ENCODE data around the gene EMP3.
"Not testable (repeated sequence)": the region's sequence is repeated elsewhere in the genome, so short reads cannot be mapped to it uniquely, and the experiment has no call there.

The EMP3 gene

DNA sequence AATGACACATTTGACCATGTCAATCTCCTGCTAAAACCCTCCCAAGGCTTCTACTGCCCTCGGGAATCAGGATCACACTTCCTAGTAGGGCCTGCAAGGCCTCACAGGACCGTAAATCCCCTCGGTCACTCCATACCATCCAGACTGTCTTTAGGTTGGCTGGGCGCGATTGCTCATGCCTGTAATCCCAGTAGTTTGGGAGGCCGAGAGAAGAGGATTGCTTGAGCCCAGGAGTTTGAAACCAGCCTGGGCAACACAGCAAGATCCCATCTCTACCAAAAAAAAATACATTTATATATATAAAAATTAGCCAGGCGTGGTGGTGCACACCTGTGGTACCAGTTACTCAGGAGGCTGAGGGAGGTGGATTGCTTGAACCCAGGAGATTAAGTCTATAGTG is 23.4 kb downstream of the EMP3 start:
- no peak for DNase-seq

DNA sequence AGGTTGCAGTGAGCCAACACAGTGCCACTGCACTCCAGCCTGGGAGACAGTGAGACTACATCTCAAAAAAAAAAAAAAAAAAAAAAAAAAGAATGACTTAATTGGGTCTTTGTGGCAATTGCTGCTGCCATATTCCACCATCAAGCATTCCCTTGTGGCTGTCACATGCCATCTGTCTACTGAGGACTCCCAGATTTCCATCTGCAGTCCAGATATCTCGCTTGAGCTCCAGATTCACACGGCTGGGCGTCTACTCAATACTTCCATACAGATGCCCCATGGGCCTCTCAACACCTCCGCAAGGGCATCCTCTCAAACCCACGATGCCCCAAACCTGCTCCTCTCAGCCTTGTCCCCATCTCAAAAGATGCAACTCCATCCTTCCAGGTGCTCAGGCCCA is 25.5 kb downstream of the EMP3 start:
- no peak for DNase-seq

- peak; percentile 69 for DNase-seq
Observed at GRCh38 chr19:48351341-48351752, 26.0 kb downstream of the EMP3 start.

DNA sequence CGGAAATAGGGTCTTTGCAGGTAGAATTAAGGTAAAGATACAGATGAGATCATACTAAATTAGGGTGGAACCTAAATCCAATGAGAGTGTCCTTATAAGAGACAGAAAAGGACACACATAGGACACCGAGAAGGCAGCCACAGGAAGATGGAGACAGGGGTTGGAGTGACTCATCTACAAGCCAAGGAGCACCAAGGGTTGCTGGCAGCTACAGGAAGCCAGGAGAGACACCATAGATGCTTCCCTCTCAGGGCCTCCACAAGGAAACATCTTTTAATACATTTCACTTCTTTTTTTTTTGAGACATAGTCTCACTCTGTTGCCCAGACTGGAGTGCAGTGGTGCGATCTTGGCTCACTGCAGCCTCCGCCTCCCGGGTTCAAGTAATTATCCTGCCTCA is 28.3 kb downstream of the EMP3 start:
- DNase-seq, result no peak

DNA sequence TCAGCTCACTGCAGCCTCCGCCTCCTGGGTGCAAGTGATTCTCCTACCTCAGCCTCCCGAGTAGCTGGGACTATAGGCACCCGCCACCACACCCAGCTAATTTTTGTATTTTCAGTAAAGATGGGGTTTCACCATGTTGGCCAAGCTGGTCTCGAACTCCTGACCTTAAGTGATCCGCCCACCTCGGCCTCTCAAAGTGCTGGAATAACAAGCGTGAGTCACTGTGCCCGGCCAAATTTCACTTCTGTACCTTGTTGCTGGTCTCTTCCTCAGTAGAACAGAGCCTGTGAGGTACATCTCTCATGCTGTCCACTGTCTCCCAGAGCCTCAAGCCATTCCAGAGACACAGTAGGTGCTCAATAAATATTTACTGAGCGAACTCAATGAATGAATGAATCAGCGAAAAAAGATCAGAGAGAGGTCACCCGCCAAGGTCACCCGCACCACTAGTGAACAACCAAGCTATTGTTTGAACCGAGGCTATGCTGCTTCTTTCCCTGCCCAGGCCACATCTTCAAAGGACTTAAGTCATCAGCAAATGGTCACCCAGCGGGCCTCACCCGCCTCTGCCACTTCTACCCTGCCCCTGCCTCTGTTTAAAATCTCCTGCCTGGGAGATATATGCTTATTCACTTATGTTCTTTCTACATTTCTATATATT is 29.1 kb downstream of the EMP3 start:
- DNase-seq, result no peak

DNA sequence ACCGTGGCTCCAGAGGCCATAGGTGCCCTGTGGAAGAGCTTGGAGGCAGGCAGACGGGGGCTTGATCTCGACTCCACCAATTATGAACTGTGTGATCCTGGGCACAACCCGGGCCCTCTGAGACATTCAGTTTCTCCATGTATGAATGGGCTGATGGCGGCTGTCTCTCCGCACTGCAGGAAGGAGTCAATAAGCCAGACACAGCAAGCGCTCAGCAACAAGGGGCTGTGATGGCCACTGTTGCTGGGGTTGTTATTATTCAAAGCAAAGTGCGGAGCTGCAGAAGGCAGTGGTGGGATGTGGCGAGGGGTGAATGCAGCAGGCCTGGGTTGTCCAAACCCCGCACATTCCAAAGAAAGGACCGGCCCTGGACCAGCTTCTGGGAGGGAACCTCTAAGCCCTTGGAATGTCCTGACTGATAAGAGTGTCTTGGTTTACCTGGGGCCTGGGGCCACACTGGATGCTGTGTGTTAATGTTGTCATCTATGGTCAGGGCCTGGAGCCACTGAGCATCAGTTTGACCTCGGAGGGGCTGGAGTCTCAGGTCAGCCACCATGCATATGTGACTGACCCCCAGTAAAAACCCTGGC is 30.1 kb downstream of the EMP3 start:
- no peak for DNase-seq

- no peak for DNase-seq
Observed at GRCh38 chr19:48359123-48359522, 33.8 kb downstream of the EMP3 start.

- DNase-seq, result no peak
Observed at GRCh38 chr19:48361912-48362311, 36.6 kb downstream of the EMP3 start.

DNA sequence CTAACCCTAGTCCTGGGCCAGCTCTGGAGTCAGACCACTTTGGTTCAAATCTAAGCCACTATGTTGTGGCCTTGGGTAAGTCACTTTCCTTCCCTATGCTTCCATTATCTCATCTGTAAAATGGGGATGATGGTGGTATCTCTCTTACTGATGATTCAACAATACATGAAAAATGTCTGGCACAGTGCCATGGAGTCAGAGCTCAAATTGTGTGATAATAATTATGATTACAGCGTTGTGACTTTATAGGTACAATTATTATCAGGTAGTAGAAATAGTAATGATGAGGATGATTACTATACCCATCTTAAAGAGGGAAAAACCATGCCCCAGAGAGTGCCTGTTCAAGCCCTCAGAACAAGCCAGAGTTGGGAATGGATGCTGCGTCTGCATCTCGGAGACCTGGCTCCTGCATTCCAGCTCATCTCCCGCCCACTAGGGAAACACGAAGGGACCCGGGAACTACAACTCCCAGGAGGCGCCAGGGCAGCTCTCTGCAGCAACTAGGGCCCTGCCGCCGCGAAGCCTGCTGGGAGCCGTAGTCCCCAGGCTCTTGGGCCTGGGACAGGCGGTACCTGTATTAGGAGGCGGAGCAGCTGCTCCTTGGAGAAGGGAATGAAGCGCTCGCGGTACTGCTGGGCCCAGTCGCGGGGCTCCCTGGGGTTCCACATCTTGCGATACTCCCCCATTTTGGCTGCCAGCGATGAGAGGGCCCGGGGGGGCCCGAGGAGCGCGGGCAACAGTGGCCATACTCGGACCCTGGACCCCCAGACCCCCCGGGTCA is 37.6 kb downstream of the EMP3 start:
- peak; percentile 96 for DNase-seq

DNA sequence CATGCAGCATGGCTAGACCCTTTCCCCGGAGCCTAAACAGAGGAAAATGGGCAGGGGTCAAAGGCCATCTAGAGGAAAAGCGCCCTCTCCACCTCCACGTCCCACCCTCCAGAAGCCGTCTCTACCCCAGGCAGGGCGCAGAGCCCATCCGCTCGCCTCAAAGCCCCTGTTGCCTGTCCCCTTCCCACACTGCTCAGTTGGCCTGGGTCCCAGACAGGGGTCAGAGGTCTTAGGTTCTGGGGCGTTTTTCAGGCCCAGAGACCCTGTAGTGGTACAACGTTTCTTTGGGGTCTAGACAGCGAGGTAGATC is 38.1 kb downstream of the EMP3 start:
- DNase-seq, result no peak

- peak; percentile 100 for DNase-seq
Observed at GRCh38 chr19:48363810-48364597, 38.7 kb downstream of the EMP3 start, which contains the start of the genes SYNGR4 and TMEM143. Gene SYNGR4, plus strand, starts transcription at chr19:48364367. Its CDS starts 1,476 bp downstream, at chr19:48365843. Gene TMEM143, minus strand, starts transcription at chr19:48363940. Its CDS starts 20 bp downstream, at chr19:48363920.

GRCh38 chr19:48364598-48365348 is 39.4 kb downstream of the EMP3 start:
- DNase-seq, result no peak

- no peak for DNase-seq
Observed at GRCh38 chr19:48365602-48366001, 40.2 kb downstream of the EMP3 start.

DNA sequence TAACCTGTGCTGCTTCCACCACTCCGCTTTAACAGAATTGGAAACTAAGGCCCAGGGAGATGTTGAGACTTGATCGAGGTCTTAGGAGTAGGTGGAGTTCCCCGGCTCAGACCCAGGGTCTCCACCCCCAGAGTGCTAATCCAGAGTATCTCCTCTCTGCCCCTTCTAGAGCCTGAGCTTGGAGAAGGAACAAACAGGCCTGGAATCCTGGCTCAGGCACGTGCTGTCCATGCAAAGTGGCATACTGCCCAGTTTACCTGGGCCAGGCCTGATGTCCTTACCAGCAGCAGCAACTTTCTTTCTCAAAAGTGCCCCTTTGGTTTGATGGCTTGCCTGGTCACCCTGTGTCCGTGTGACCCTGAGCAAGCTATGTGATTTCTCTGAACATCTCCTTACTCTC is 42.5 kb downstream of the EMP3 start:
- no peak for DNase-seq

DNA sequence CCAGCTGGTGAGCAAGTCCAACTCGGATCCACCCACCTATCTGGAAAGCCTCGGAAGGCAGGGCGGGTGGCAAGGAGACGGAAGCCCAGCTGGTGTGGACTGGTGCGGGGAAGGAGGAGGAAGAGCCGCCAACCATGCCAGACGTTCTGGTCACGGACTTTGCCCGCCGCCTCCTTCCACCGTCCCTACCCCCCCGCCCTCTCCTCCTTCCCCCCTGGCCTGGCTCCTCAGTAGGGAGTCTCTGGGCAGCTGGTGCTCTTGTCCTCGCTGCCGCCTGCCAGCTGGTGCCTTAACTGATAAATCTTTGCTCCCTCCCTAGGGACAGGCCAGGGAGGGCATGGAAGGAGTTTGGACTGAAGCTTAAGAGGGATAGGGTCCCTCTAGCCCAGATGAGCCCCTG is 43.6 kb downstream of the EMP3 start:
- no peak for DNase-seq

DNA sequence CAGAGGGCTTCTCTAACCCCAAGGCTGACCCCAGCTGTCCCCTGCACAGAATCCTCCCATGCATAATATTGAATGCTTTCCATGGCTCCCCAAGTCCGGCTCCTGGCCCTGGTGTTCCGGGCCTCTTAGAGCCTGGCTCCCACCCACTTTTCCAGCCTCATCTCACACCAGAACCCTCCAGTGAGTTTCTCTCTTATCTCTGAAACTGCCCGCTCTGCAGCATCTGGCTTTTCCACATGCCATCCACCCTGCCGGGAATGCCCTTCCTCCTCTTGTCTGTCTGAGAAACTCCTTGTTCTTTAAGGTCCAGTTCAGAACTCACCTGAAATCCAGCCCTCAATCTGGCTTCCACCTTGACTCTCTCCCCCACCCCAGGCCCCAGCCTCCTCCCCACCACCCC is 45.6 kb downstream of the EMP3 start:
- DNase-seq, result no peak

DNA sequence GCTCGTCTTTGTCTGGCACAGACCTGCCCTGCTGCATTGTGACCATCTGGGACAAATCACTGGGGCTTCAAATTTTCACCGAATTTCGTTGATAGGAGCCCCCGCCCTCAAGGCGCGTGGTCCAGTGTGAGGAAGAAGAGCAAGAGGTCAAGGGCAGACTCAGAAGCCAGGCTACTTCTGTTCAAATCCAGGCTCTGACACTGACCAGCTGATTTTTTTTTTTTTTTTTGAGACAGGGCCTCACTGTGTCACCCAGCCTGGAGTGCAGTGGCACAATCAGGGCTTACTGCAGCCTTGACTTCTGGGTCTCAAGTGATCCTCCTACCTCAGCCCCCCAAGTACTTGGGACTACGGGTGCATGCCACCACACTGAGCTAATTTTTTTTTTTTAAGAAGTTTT is 46.0 kb downstream of the EMP3 start:
- no peak for DNase-seq

DNA sequence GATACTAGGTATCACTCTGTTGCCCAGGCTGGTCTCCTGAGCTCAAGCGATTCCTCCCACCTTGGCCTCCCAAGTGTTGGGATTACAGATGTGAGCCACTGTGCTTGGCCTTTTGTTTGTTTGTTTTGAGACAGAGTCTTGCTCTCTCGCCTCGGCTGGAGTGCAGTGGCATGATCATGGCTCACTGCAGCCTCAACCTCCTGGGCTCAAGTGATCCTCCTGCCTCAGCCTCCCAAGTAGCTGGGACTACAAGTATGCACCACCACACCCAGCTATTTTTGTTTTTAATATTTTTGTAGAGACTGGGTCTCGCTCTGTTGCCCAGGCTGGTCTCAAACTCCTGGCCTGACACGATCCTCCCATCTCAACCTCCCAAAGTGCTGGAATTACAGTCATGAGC is 46.4 kb downstream of the EMP3 start:
- DNase-seq, result not testable (repeated sequence)

GRCh38 chr19:48372904-48373303 is 47.6 kb downstream of the EMP3 start:
- DNase-seq, result no peak

GRCh38 chr19:48373567-48373966 is 48.2 kb downstream of the EMP3 start:
- DNase-seq, result no peak

DNA sequence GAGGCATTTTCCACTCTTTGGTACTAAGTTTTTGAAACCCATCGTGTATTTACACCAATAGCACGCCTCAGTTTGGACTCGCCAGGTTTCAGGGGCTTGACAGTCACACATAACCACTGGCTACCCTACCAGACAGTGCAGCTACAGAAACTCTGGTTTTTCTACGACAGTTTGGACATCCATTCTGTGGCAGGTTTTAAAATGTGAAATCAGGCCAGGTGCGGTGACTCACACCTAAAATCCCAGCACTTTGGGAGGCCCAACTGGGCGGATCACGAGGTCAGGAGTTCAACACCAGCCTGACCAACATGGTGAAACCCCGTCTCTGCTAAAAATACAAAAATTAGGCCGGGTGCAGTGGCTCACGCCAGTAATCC is 52.8 kb downstream of the EMP3 start:
- no peak for DNase-seq

- DNase-seq, result no peak
Observed at GRCh38 chr19:48379058-48379457, 53.7 kb downstream of the EMP3 start.
